ENCODE measurements around the gene FAM174B. TPM values are rescaled to one million over a fixed set of nuclear protein-coding genes. Genes with fewer than 3 reads are reported as not detected.

FAM174B gene
- total RNA-seq, 6 donors from 2014 or later: 54.5 to 109 (median 67.5) TPM

- TF ChIP-seq EP300 (IDR thresholded peaks at IDR 0.05) (no peak), CTCF (IDR thresholded peaks at IDR 0.05) (no peak), POLR2AphosphoS5 (IDR thresholded peaks at IDR 0.05) (no peak), POLR2A (IDR thresholded peaks at IDR 0.05) (no peak)
- Histone ChIP-seq H3K27me3 (no peaks in the 10 kb centered on the region), H3K9me3 (no peaks in the 10 kb centered on the region), H3K4me1 (peaks cover 8 to 20% (median 18%) of the 10 kb centered on the region in 4 donors), H3K4me3 (no peak overlapping the region), H3K36me3 (no peaks in the 10 kb centered on the region), H3K27ac (no peak overlapping the region)
- 83 to 87% methylated on average over 13 to 14 of the region's 14 CpGs for WGBS, 2 donors
- DNase-seq (no peak), ATAC-seq (ENCODE audit: low FRiP score in 2 of 2) (no peak)
Measured at GRCh38 chr15:92623435-92623834, 32.1 kb downstream of the FAM174B start.

DNA sequence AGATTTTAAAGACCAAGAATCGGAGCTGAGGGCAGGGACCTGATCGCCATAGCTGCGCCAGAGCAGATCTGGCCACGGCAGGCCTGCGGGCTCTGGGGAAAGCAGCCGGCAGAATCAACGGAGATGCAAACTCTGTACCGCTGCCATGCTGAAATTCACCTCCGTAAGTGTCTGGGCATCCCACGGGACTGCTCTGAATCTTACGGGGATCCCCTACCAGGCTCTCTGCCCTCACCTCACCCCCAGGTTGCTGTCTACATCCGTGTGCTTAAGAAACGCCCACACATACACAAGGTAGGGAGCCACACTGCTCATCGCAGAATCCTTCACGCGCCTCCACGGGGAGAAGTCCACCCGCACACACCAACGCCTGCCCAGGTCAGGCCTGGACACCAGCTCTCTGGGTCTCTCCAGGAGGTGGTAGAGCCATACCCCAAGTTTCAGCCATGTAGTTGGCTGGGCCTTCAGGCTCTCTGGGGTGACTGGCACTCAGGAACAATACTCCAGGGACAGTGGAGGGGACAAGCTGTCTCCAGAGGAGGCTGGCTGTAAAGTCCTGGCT, 33.5 kb downstream of the FAM174B start:
- WGBS, 2 donors: 94 to 96% methylated on average over 16 to 18 of the region's 19 CpGs
- Histone ChIP-seq H3K4me3 (no peak overlapping the region), H3K36me3 (no peaks in the 10 kb centered on the region), H3K9me3 (no peaks in the 10 kb centered on the region), H3K4me1 (peaks cover 20 to 31% (median 29%) of the 10 kb centered on the region in 4 donors), H3K27ac (no peak overlapping the region), H3K27me3 (no peaks in the 10 kb centered on the region)
- TF ChIP-seq POLR2A (IDR thresholded peaks at IDR 0.05) (no peak), EP300 (IDR thresholded peaks at IDR 0.05) (no peak)
- ATAC-seq (ENCODE audit: low FRiP score in 2 of 2): no peak
- DNase-seq: peak in 1 of 2 donors; percentile 46

DNA sequence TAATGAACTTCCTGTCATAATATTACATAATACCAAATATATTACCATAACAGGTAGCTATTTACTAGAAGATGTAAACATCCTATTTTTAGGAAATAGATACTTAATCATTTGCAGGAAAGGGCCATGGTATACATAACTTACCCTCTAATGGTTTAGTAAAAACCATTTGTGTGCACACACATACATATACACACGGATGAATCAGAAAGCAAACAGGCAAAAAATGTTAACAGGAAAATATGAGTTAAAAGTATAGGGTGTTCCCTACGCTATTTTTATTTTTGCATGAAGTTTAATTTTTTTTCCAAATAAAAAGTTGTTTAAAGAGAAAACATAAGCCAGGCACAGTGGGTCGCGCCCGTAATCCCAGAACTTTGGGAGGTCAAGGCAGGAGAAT, 34.6 kb downstream of the FAM174B start:
- Histone ChIP-seq H3K36me3 (no peaks in the 10 kb centered on the region), H3K27ac (no peak overlapping the region), H3K4me1 (peaks cover 28 to 36% (median 33%) of the 10 kb centered on the region in 4 donors), H3K27me3 (no peaks in the 10 kb centered on the region), H3K9me3 (no peaks in the 10 kb centered on the region), H3K4me3 (no peak overlapping the region)
- DNase-seq (no peak), ATAC-seq (ENCODE audit: low FRiP score in 2 of 2) (no peak)
- TF ChIP-seq EP300 (IDR thresholded peaks at IDR 0.05) (no peak), CTCF (IDR thresholded peaks at IDR 0.05) (no peak), POLR2A (IDR thresholded peaks at IDR 0.05) (no peak), POLR2AphosphoS5 (IDR thresholded peaks at IDR 0.05) (no peak)
- WGBS, 2 donors: 86 to 97% methylated on average over 5 of the region's 5 CpGs

DNA sequence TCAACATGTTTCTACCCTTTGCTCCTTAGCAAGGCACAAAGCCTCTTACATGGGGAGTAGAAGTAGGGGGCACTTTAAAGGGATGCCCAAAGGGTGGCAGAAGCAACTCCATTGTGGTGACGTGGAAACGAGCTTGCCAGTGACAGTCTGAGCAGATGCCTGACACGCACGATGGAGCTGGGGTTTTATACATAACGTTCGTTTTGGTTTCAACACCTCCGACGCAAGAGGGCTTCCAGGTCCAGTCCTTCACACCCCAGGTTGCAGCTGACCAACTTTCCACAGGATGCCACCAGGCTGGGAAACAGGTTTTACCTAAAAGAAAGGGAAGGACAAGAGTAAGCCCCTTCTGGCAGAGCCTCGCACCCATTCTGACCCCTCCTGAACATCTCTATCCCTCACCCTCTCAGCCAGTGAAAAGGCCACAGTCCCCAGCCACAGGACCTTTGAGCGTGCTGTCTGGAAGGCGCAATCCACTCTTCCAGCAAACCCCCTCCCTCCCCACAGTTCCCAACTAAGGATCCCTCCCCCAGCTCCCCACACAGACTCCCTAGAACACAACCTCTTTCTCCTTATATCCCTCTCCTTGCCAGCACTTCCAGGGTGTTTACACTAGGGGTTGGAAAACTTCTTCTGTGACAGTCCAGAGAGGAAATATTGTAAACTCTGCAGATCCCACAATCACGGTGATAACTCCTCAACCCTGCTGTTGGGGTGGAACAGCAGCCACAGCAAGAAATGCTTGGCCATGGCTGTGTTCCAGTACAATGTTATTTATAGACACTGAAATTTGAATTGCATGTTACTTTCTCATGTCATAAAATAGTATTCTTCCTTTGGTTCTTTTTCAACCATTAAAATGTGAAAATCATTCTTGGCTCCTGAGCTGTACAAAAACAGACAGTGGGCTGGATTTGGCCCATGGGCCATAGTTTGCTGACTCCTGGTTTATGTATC, 36.2 kb downstream of the FAM174B start:
- Histone ChIP-seq H3K4me3 (no peak overlapping the region), H3K27me3 (no peaks in the 10 kb centered on the region), H3K9me3 (no peaks in the 10 kb centered on the region), H3K36me3 (no peaks in the 10 kb centered on the region), H3K4me1 (peaks cover 22 to 34% (median 26%) of the 10 kb centered on the region in 4 donors), H3K27ac (peak overlapping the region in 3 of 4 donors; percentile 34 to 73 (median 70))
- DNase-seq: peak in 1 of 2 donors; percentile 19
- TF ChIP-seq POLR2AphosphoS5 (IDR thresholded peaks at IDR 0.05): peak in 1 of 2 donors; percentile 8
- no peak for TF ChIP-seq POLR2A (IDR thresholded peaks at IDR 0.05)
- TF ChIP-seq CTCF (IDR thresholded peaks at IDR 0.05): no peak
- TF ChIP-seq EP300 (IDR thresholded peaks at IDR 0.05): no peak
- WGBS, 2 donors: 83 to 87% methylated on average over 12 of the region's 12 CpGs
- no peak for ATAC-seq (ENCODE audit: low FRiP score in 2 of 2)
